ENCODE data around the gene L1CAM.

The L1CAM gene

DNA sequence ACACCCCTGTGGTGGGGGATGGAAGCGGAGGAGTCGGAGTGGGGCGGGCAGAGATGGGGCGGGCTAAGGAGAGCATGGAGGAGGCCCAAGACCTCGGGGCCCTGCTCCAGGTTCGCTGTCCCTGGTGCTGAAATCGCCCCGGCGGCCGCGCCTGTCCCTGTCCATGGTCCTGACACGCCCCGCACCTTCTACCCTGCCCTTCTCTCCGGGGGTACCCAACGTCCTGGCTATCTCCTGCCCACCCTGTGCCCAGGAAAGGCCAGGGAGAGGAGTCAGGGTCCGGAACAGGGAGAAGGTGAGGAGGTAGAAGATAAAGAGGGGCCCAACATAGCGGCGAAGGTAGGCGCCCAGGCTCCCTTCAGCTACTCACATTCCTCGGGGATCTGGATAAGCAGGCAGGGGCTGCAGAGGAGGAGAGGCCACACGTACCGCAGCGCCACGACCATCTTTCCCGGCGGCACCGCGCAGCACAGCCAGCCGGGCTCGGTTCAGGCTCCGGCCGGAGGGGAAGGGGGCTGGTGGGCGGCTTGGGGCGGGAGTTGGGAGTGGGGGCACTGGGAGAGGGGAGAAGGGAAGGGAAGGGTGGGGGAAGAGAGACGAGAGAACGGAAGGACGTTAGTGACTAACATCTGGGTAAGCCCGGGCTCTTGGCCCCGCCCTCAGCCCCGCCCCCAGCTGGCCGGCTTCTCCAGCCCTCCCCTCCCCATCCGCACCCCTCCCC, 10.4 kb downstream of the L1CAM start:
- peak; percentile 66 for DNase-seq (ENCODE audit: low spot score)

DNA sequence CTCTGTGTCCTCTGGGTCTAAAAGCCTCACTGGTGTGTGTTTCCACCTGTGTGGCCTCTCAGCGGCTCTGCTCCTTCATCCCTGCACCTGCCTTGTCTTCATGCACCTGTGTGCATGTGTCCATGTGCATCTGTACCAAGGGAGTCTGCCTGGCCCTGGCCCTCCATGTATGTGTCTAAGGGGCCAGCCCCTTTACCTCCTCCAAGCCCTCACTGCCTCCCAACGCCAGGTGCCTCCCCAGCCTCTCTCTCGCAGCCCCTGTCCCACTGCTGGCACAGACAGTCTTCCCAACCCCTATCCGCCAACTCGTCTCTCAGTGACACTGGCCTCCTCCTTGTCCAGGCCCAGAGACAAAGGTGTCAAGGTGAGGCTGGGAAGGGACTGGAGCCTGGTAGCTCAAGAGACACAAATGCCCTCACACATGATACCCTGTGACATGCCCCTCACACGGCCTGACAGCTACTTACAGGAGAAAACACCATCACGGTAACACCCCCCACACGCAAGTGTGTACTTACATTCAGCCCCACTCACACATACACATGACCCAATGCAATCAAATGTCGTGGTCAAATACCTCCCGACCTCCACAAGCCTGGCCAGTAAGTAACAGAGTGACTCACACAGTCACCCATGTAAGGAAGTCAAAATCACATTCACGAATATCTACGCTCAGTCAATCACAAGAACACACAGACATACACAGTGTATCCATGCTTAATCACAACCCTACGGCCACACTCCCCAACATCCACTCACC, 11.4 kb downstream of the L1CAM start:
- DNase-seq (ENCODE audit: low spot score): no peak

DNA sequence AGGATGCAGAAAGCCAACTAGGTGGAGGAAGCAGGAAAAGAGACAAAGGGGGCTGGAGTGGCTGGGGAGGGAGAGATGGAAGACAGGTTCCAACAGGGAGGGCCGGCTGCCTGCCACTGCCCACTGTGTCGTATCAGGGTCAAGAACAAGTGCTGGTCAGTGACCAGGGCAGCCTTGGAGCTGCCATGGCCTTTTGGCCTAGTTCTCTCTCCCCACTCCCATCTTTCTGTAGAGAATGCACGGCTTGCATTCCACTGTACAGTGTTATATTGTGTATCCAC, 11.9 kb downstream of the L1CAM start:
- no peak for DNase-seq (ENCODE audit: low spot score)

DNA sequence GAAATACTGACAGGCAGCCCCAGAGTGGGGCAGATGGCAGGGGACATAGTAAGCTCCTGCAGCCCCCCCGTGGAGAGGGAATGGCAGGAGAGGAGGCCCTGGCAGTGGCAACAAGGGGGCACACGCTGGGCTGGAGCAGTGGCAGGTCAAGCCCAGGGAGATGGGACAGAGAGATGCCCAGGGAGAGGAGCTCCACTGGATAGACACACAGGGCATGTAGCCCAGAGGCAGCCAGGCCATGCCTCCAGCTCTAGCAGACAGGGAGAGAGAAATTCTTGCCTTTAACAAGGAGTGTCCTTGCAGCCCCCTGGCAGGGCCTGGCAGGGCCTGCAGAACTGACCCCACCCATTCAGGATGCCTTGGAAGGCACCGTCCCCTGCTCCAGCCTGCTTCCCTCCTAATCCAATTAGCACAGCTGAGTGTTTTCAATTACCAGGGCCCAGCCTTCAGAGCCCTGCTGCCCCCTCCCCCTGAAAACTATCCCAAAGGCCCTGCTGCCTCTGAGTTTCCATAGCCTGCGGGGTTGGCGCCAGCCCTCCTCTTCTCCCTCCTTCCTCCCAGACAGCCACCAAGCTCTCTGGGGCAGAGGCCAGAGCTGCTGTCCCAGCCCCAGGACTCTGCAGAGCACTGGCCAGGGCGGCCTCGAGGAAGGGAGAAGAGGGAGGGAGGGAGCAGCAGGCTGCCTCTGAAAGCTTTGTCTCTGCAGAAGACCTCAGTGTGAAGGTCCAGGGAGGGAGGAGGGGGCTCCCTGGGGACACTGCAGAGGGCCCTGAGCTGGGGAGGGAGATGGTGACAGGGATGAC, 12.5 kb downstream of the L1CAM start:
- DNase-seq (ENCODE audit: low spot score): no peak

DNA sequence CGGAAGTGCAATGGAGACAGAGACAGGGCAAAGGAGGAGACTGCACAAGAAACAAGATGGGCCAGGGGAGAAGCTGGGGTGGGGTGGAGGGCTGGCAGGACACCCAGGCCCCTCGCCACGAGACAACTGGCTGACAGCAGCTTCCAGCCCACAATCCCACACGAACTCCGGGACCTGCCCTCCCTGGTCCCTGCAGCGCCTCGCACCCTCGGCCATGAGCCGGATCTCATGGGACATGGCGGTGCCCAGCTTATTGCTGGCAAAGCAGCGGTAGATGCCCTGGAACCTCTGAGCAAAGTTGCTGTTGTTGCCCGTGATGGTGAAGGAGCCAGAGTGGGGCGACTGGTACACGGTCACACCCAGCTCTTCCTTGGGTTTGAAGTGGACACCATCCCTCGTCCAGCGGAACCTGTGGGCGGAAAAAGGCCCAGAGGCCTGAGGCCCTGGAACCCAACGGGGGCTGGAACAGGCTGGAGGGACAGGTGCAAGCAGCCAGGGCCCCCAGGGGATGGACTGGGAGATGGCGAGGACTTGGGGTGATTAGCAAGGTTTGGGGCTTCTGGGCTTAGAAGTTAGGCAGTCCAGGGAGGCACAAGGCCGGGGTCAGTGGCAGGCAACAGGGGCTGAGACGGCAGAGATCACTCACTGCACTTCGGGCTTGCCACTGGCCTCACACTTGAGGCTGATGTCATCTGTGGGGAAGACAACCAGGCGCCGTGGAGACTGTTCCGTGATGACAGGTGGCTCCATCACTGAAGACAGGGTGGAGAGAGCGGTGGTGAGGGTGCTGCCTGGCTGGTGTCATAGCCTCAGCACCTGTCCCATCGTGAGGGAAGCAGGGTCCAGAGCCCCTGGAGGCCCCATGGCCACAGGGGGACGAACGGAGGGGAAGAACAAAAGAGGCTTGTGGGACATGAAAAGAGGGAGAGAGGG, 13.8 kb downstream of the L1CAM start:
- no peak for DNase-seq (ENCODE audit: low spot score)

DNA sequence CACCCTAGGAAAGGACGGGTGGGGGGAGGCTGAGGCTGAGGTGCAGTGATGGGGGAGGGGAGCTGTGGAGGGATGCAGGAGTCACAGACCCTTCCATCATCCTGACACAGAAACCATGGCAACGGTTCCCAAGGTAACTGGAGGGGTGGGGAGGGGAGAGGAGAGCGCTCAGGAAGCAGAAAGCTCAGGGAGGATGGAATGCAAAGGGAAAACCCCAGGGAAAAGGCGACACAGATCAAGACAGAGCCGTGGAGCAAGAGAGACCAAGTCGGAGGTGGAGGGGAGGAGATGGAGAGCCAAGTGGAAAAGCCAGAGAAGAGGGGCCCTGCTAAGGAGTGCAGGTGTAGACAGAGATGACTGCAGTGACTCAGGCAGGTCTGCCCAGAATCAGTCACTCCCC, 14.5 kb downstream of the L1CAM start:
- no peak for DNase-seq (ENCODE audit: low spot score)

DNA sequence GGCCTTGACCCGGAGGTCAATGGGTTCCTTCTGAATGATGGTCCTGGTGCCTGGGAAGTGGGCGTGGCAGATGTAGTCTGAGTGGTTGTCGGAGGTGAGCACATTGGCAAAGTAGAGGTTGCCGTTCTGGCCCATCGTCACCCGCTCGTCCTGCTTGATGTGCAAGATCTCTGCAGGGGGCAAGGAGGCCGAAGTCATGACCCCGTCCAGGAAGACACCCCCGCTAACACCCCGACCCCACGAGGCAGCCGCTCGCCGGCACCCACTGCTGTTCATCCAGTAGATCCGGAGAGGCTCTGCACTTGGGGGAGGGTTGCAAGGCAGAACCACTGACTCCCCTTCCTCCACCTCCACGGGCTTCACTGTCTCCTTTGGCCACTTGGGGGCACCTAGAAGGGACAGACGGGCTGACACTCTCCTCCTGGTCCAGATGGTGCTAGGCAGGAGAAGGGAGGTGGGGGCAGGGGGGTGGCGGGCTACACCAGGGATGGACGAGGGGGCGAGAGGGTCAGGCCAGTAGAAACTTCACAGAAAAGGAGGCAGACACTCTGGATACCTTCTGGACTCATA, 15.1 kb downstream of the L1CAM start:
- no peak for DNase-seq (ENCODE audit: low spot score)

DNA sequence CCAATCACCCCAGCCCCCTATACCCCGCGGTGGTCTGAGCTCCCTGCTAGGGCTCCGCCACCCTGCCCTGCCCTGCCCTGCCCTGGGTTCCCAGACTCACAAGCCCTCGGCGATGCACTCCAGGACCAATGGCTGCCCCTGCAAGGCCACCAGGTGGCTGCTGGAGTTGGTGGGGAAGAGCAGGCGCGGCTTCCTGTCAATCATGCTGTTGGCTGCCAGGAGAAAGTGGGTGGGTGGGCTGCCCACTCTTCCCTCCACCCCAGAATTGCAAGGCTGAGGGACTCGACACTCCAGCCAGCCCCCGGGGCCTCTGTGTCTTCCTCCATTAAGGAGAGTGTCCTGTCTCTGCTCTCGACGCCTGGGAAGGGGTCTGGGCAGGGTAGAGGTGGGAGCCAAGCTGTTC, 15.7 kb downstream of the L1CAM start:
- no peak for DNase-seq (ENCODE audit: low spot score)

DNA sequence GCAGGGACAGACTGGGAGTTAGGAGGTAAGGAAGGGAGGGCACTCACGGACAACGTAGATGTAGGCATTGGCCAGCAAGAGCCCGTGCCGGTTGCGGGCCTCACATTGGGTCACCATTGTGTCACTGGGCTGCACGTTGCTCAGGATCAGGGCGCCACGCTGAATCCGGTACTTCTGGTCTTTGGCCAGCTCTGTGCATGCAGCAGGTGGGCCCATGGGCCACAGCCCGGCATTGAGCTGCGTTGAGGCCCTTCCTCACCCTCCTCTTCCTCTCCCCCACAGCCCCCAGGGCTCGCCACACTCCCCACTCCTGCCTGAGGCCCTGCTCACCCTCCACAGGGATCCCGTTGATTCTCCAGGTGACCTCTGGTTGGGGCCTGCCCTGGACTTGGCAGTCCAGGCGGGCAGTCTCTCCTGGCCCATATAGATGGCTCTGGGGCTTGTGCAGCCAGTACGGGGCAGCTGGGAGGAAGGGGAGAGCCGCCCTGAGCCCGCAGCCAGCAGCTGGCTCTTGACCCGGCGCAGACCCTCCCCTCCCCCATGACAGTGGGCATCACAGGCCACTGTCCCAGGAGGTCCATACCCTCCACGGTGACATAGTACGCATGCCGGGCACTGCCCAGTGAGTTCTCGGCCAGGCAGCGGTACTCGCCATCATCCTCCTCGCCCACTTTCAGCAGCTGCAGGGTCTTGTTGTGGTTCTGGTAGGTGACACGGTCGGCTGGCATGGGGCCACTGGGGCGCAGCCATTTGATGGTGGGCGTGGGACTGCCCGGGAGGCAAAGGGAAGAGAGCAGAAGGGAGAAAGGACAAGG, 16.3 kb downstream of the L1CAM start:
- DNase-seq (ENCODE audit: low spot score): no peak

DNA sequence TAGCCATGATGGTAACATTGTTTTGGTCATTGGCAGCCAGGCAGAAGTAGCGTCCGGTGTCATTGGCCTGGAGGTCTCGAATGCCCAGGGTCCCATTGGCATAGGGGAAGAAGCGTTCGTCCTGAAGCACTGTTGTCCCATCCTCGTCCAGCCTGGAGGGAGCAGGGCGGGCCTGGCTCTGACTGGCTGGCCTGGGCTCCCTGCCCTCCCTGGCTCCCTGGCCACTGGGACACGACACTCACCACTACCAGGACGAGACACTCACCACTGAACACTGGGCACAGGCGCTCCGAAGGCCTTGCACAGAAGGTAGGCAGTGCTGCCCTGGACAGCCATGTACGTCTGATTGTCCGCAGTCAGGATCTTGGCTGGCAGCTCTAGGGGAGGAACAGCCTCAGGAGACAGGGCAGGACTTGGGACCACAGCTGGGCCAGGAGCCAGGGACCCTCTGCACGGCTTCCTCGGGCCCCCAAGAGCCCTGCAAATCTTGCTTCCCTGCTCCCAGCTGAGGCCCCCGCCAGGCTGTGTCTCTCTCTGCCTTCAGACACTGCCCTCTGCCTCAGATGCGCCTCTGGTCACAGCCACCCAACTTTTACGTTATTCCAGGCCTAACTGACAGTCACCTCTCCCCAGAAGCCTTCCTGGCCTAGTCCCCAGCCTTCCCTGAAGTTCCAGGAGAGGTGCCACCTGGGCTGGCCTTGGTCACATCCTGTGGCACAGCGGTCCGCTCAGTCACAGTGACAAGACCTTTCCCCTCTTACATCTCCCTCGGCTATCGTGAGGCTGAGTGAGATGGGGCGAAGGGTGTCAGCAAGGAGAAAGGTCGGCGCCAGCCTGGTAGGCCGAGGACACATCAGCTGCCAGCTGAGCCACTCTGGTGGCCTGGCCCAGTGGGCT, 17.1 kb downstream of the L1CAM start:
- no peak for DNase-seq (ENCODE audit: low spot score)

DNA sequence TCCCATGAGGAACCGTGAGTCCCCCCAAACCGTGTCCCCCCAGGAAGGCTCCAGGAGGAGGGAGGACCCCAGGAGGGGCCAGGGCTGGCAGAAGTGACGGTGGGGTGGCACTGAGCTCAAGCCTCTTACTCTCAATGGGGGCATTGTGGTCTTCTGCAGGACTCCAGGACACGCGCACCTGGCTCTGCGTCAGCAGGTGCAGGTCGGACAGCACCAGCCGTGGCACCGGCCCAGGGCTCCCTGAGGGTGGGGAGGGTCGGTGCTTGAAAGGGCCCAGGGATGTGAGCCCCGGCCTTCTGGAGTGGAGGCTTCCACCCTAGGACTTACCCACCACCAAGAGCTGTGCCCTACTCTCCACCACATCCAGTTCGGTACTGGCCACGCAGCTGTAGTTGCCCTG, 18.3 kb downstream of the L1CAM start:
- no peak for DNase-seq (ENCODE audit: low spot score)

DNA sequence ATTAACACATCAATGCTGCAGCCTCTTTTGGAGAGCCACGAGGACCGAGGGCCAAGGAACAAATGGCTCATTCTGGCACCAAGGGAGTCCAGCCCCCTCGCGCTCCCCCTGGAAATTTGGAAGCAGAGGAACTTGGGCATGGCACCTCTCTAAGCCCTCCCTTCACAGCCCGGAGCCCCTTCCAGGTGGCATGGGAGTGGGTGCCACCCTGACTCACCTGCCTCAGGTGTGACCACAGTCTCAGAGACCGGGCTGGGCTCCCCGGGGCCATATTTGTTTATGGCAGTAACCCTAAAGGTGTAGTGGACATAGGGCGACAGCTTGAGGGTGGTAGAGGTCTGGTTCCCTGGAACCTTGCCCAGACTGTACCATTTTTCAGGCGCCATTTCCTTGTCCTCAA, 18.8 kb downstream of the L1CAM start:
- no peak for DNase-seq (ENCODE audit: low spot score)

DNA sequence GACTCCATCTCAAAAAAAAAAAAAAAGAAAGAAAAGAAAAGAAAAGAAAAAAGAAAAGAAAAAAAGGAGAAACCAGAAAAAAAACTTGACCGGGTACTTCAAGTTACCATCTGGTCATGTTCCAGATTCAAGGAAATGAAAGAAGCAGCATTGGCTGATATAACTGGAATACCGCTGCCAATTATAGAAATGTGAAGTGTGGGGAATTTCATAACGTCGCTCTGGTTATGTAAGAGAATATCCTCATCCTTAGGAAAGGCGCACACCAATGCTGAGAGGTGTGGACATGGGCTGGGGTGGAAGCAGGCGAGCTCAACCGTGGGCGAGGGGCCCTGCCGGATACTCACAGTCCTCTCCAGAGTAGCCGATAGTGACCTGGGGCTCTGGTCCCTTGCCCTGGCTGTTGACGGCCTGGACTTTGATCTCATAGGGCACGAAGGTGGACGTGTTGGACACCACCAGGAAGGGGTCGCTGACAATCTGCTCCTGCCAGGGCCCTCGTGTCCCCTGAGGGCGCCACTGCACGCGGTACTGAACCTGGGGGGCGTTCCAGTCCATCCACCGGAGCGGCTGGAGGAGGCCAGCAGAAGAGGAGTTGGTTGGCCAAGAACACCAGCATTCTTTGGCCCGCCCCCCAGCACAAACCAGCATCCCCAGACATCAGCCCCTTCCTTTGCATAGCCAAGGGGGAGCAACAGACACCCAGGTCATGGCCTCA, 19.5 kb downstream of the L1CAM start:
- no peak for DNase-seq (ENCODE audit: low spot score)

DNA sequence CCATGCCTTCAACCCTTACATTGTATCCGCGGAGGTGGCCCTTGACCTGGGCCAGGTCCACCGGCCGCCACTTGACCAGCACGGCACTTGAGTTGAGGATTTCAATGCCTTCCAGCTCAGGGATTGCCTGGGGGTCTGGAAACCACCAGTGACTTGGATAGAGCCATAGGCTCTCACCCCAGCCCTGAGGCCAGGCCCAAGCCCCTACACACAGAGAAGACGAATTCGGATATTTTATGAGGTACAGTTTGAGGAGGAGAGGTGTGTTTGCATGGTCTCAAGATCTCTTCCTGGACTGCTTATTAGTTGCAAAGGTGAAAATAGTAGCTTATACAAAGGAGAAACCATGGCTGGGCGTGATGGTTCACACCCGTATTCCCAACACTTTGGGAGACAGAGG, 20.3 kb downstream of the L1CAM start:
- peak; percentile 2 for DNase-seq (ENCODE audit: low spot score)

DNA sequence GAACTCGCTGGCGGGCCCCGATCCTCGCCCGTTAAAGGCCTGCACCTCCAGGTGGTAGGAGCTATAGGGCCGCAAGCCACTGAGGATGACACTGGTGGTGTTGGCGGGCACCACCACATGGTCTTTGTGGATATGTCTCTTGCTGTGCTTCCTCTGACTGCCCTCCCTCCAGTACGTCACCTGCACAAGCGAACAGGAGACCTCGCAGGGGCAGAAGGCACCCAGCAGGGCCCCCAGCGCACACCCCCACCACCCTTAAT, 20.7 kb downstream of the L1CAM start:
- DNase-seq (ENCODE audit: low spot score): peak; percentile 4

DNA sequence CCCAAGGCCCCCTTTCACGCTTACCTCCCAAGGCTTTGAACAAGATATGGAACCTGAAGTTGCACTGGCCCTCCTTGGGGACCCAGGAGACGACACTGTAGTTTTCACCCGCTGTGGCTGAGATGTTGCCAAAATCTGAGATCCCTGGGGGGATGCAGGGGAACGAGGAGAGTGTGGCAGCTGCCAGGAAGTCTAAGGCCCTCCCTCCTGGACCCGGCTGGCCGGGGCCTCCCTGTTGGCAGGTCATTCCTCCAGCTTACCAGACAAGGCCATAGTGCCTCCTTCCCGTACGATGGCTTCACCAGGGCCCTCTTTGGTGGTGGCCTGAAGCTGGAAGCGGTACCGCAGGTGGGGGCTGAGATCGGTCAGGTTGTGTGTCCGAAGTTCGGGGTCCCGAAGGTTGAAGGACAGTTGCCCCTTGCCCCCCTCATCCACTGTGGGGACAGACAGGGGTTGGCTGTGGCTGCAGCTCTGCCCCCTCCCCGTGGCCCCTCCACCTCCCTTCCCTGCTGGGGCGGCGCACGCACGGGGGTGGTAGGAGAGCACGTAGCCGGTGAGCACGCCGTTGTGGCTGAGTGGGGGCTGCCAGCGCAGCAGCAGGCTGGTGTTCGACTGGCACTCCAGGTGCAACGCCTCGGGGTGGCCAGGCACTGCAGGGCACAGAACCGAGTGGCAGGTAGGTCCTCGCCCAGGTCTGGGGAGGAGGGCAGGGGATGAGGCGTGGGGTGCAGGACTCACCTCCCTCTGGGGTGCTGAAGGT, 21.2 kb downstream of the L1CAM start:
- peak; percentile 6 for DNase-seq (ENCODE audit: low spot score)

DNA sequence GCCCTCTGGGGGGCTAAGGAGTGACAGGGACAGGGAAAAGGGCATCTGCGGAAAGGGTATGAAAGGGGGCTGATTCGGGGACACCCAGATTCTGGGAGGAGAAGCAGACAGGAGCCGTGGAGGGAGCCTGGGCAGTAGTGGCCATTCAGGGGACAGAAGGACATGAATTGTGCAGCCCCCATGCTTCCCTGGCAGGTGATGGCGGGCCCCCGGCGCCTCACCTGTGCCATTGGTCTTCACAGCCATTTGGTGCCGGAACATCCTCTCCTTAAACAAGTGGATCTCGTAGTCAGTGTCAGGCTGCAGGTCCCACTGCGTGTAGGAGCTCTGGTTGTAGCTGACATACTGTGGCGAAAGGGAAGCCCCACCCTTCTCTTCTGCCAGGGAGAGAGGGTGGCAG, 21.9 kb downstream of the L1CAM start:
- DNase-seq (ENCODE audit: low spot score): peak; percentile 3

DNA sequence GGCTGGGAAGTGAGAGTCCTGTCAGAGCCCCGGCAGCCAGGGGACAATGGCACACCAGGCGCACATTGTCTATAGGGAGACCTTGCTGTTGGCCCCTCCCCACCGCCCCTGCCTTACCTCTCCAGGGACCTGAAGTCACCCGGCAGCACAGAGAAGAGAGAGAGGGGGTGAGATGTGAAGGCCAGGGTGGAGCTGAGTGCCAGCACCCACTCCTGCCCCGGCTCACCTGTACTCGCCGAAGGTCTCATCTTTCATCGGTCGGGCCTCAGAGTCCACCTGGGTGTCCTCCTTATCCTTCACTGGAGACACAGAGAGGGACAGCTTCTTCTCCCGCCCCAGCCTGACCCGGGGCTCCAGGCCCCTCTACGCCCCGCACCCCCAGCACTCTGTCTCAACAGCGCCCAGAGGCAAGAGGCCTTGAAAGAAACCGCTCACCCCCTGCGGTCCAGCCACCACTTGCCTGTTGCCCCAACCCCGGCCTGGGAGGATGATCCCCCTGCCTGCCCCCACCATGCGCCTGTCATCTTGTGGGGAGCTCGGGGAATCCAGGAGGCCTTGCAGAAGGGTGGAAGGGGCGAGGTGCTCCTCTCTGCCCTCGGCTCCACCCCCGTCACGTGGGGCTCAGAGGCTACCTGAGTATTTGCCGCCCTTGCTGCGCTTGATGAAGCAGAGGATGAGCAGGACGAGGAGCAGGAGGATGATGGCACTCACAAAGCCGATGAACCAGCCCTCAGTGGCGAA, 22.6 kb downstream of the L1CAM start:
- DNase-seq (ENCODE audit: low spot score): peak; percentile 3
